ENCODE data around the gene ACOXL. TPM values are rescaled to one million over a fixed set of nuclear protein-coding genes. Genes with fewer than 3 reads are reported as not detected.

ACOXL gene
- total and polyA plus RNA-seq, 10 of the 15 experiments (the other 5 are each of a cell fraction or from before 2014, with no cell fraction given): 0.05 to 1.3 (median 0.71) TPM

DNA sequence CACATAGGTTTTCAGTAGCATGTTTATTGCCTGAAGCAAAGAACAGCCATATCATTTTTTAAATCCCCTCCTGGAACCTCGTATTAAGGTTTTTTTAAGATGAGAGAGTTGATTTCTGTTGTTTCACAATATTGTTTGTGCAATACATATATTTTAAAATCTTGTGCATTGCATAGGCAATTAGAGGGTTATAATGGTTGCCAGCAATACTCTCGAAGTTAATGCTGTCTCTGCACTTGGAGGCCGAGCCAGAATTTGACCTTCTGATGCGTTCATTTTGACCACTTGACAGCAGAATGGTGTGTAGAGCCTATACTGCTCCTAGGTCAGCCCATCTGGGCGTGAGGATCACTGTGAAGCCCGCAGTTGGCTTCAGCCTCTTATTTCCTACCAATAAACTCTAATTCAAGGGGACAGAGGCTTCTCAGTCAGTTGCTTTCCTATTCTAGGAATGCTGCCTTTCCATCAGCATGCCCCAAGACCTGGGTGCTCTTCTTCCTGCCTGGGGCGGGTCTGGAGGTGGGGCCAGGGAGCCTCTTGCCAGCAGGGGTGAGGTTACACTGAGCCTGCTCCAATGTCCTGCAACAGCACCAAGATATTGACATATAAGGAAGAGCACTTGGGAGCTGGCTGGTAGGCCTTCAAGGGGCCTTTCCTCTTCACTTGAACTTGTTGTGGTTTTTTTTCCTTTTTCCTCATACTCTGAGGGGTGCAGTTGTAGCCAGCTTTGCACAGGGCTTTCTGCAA, 297.0 kb downstream of the ACOXL start:
- Histone ChIP-seq H3K79me2 (ENCODE audit: control insufficient read depth, insufficient read depth, low read length) (no peaks in the 10 kb centered on the region), H4K20me1 (ENCODE audit: control insufficient read depth, insufficient read depth) (no peaks in the 10 kb centered on the region), H2AFZ (ENCODE audit: control insufficient read depth, low read depth, low read length) (no peak overlapping the region), H3K4me2 (ENCODE audit: control insufficient read depth, insufficient read depth) (no peak overlapping the region), H3K4me1 (ENCODE audit: control insufficient read depth, insufficient read depth, low read length) (peaks cover 11% of the 10 kb centered on the region), H3K9me3 (replicated peaks; ENCODE audit: control insufficient read depth, insufficient read depth, low read length) (no peaks in the 10 kb centered on the region; the same call in 2 of the 3 replicates), H3K27me3 (replicated peaks in 1 of 2; ENCODE audit: control insufficient read depth in 2 of 2, insufficient read depth in 2 of 2, low read length in 1 of 2) (peaks cover 0 to 11% of the 10 kb centered on the region in 2 experiments; a peak in 3 of 4 replicates), H3K4me3 (no peak overlapping the region), H3K27ac (ENCODE audit: control insufficient read depth, insufficient read depth) (no peak overlapping the region), H3K36me3 (ENCODE audit: control insufficient read depth in 2 of 2, insufficient read depth in 2 of 2, low read length in 1 of 2) (no peaks in the 10 kb centered on the region), H3K9ac (ENCODE audit: control insufficient read depth, insufficient read depth, low read length) (no peak overlapping the region)
- in situ Hi-C loops (cut with MboI) (no loop called here), intact Hi-C loops (cut with micrococcal nuclease; ENCODE audit: unreplicated experiment) (no loop called here)
- WGBS (ENCODE audit: insufficient coverage, insufficient replicate concordance, low lambda C conversion rate, missing lambda C conversion rate): 12% methylated on average over 7 of the region's 7 CpGs
- ChIA-PET SMC1A (ENCODE audit: uncharacterized antibody, unreplicated experiment) (interaction anchor here (1.1 to 4.1 kb wide), 8 partner anchors 14 to 217 kb away, joined by 3 to 18 read pairs (median 4); no protein-coding TSS in a partner anchor), CTCF (interaction anchor here (0.7 kb wide), 1 partner anchor 91 kb away, joined by 3 read pairs; the partner anchor contains the start of gene BCL2L11), POLR2A (no interaction called here), RAD21 (ENCODE audit: unreplicated experiment) (interaction anchor here (0.8 to 1.4 kb wide), 4 partner anchors 13 to 1833 kb away, joined by 3 to 4 read pairs (median 3); no protein-coding TSS in a partner anchor)
- FAIRE-seq (no peak), ATAC-seq (no peak), DNase-seq (ENCODE audit: low read depth, low spot score) (no peak)
- TF ChIP-seq RAD51 (IDR thresholded peaks at IDR 0.05): no peak
- TF ChIP-seq MYC (IDR thresholded peaks at IDR 0.05; ENCODE audit: insufficient read depth, insufficient read length, insufficient replicate concordance, low read length, severe bottlenecking): no peak
- TF ChIP-seq SMC3 (IDR thresholded peaks at IDR 0.05; ENCODE audit: borderline replicate concordance, low read length): no peak
- no peak for TF ChIP-seq BCL11A (IDR thresholded peaks at IDR 0.05; ENCODE audit: low read depth, low read length)
- TF ChIP-seq ELK1 (IDR thresholded peaks at IDR 0.05; ENCODE audit: low read depth, low read length): no peak
- no peak for TF ChIP-seq CREM (IDR thresholded peaks at IDR 0.05; ENCODE audit: low read depth)
- BruUV-seq (replicated peaks): no TSS peak

Data from GM12878 (cell line).